H9 (cell line): ENCODE measurements around the gene KRTAP12-2. TPM values are rescaled to one million over a fixed set of nuclear protein-coding genes. Genes with fewer than 3 reads are reported as not detected.

Experiments used
- DNase-seq: peaks from one replicate; pipeline ENCODE4 v3.0.0-alpha.2; 2017
- H2AFZ ChIP-seq: one replicate; pipeline ENCODE4 v1.6.1; 2013; ENCODE audit warnings: mild to moderate bottlenecking, low read length, control low read depth, moderate library complexity
- H2AK5ac ChIP-seq: 2 replicates; pipeline ENCODE4 v1.6.1; 2013; ENCODE audit warnings: low read length, control low read depth, mixed read lengths; ENCODE audit not compliant: insufficient read length
- H2BK120ac ChIP-seq: one replicate; pipeline ENCODE4 v1.6.1; 2013; ENCODE audit warnings: low read depth, mild to moderate bottlenecking, low read length, control low read depth, inconsistent platforms; ENCODE audit not compliant: poor library complexity, severe bottlenecking
- H2BK12ac ChIP-seq: 2 replicates; pipeline ENCODE4 v1.6.1; 2013; ENCODE audit warnings: low read length, control low read depth, mixed read lengths, low read depth; ENCODE audit not compliant: insufficient read length
- H2BK15ac ChIP-seq: 2 replicates; pipeline ENCODE4 v1.6.1; 2013; ENCODE audit warnings: low read depth, low read length, control low read depth
- H2BK20ac ChIP-seq: one replicate; pipeline ENCODE4 v1.6.1; 2013; ENCODE audit warnings: low read depth, mild to moderate bottlenecking, low read length, control low read depth, inconsistent platforms; ENCODE audit not compliant: poor library complexity, severe bottlenecking
- H2BK5ac ChIP-seq: 2 replicates; pipeline ENCODE4 v1.6.1; 2013; ENCODE audit warnings: low read length, control low read depth, mixed read lengths; ENCODE audit not compliant: insufficient read length
- H3K14ac ChIP-seq: 2 replicates; pipeline ENCODE4 v1.6.1; 2013; ENCODE audit warnings: low read length, control low read depth; ENCODE audit not compliant: insufficient read depth
- H3K18ac ChIP-seq: 2 replicates; pipeline ENCODE4 v1.6.1; 2013; ENCODE audit warnings: low read depth, mild to moderate bottlenecking, mixed read lengths, low read length, control low read depth; ENCODE audit not compliant: insufficient read length
- H3K23ac ChIP-seq: 2 replicates; pipeline ENCODE4 v1.6.1; 2013; ENCODE audit warnings: low read length, control low read depth, mixed read lengths, low read depth; ENCODE audit not compliant: insufficient read length
- H3K23me2 ChIP-seq: 2 replicates; pipeline ENCODE4 v1.6.1; 2013; ENCODE audit warnings: low read depth, mild to moderate bottlenecking, mixed read lengths, low read length, control low read depth; ENCODE audit not compliant: insufficient read length, poor library complexity, severe bottlenecking
- H3K27ac ChIP-seq: 2 replicates; pipeline ENCODE4 v1.5.1; 2013; ENCODE audit warnings: low read length, control low read depth, mixed read lengths, low read depth; ENCODE audit not compliant: insufficient read length
- H3K27me3 ChIP-seq: 2 replicates; pipeline ENCODE4 v1.6.1; 2013; ENCODE audit warnings: low read length, control low read depth, inconsistent platforms; ENCODE audit not compliant: insufficient read depth
- H3K4ac ChIP-seq: 2 replicates; pipeline ENCODE4 v1.6.1; 2013; ENCODE audit warnings: low read depth, mild to moderate bottlenecking, control low read depth, inconsistent platforms, low read length, moderate library complexity
- H3K4me1 ChIP-seq: 2 replicates; pipeline ENCODE4 v1.6.1; 2013; ENCODE audit warnings: low read length, control low read depth, inconsistent platforms; ENCODE audit not compliant: insufficient read depth
- H3K4me2 ChIP-seq: 2 replicates; pipeline ENCODE4 v1.6.1; 2013; ENCODE audit warnings: low read length, control low read depth, mixed read lengths; ENCODE audit not compliant: insufficient read length, insufficient read depth
- H3K56ac ChIP-seq: 2 replicates; pipeline ENCODE4 v1.6.1; 2013; ENCODE audit warnings: low read depth, mild to moderate bottlenecking, mixed read lengths, low read length, control low read depth; ENCODE audit not compliant: insufficient read length
- H3K79me1 ChIP-seq: 2 replicates; pipeline ENCODE4 v1.6.1; 2013; ENCODE audit warnings: low read depth, mild to moderate bottlenecking, moderate library complexity, low read length, control low read depth, inconsistent platforms; ENCODE audit not compliant: insufficient read depth, poor library complexity, severe bottlenecking
- H3K79me2 ChIP-seq: 2 replicates; pipeline ENCODE4 v1.6.1; 2013; ENCODE audit warnings: low read length, control low read depth, inconsistent platforms; ENCODE audit not compliant: insufficient read depth
- H3K9ac ChIP-seq: 2 replicates; pipeline ENCODE4 v1.6.1; 2013; ENCODE audit warnings: low read length, control low read depth, mixed read lengths; ENCODE audit not compliant: insufficient read length; ENCODE audit errors: extremely low read depth
- H3K9me3 ChIP-seq: one replicate; pipeline ENCODE4 v1.6.1; 2013; ENCODE audit warnings: low read depth, low read length, inconsistent platforms; ENCODE audit not compliant: control insufficient read depth
- H3T11ph ChIP-seq: one replicate; pipeline ENCODE4 v1.6.1; 2013; ENCODE audit warnings: mild to moderate bottlenecking, low read length, control low read depth, inconsistent platforms
- H4K20me1 ChIP-seq: one replicate; pipeline ENCODE4 v1.6.1; 2013; ENCODE audit not compliant: control insufficient read depth, insufficient read length, insufficient read depth
- H4K5ac ChIP-seq: 2 replicates; pipeline ENCODE4 v1.6.1; 2013; ENCODE audit warnings: low read depth, mild to moderate bottlenecking, mixed read lengths, low read length, control low read depth; ENCODE audit not compliant: insufficient read length
- H4K8ac ChIP-seq: replicated peaks from 2 replicates; pipeline ENCODE4 v1.6.1; 2013; ENCODE audit warnings: low read length, control low read depth, mixed read lengths, low read depth; ENCODE audit not compliant: insufficient read length
- H4K91ac ChIP-seq: 2 replicates; pipeline ENCODE4 v1.6.1; 2013; ENCODE audit warnings: low read depth, mild to moderate bottlenecking, moderate library complexity, mixed read lengths, low read length, control low read depth; ENCODE audit not compliant: insufficient read length
- H3K27ac Mint-ChIP-seq, 3 experiments: 2 replicates in 2 of 3; 3 replicates in 1 of 3; pipeline ENCODE4 v1.8.0; 2020 to 2021; ENCODE audit warnings: mixed read lengths in 3 of 3, mild to moderate bottlenecking in 1 of 3, moderate library complexity in 1 of 3
- H3K27me3 Mint-ChIP-seq: 2 replicates; pipeline ENCODE4 v1.8.0; 2021; ENCODE audit warnings: low read depth, mild to moderate bottlenecking, moderate library complexity, mixed read lengths
- H3K36me3 Mint-ChIP-seq, 3 experiments: 2 replicates in 2 of 3; 3 replicates in 1 of 3; pipeline ENCODE4 v1.8.0; 2020 to 2021; ENCODE audit warnings: low read depth in 3 of 3, mixed read lengths in 3 of 3; ENCODE audit not compliant: insufficient read depth in 1 of 3
- H3K4me1 Mint-ChIP-seq, 2 experiments: 2 replicates each; pipeline ENCODE4 v1.8.0; 2020; ENCODE audit warnings: mixed read lengths in 2 of 2
- H3K4me3 Mint-ChIP-seq, 2 experiments: 2 replicates in 1 of 2; 3 replicates in 1 of 2; pipeline ENCODE4 v1.8.0; 2020 to 2021; ENCODE audit warnings: mild to moderate bottlenecking in 2 of 2, mixed read lengths in 2 of 2, moderate library complexity in 1 of 2
- H3K9me3 Mint-ChIP-seq, 2 experiments: 2 replicates in 1 of 2; 3 replicates in 1 of 2; pipeline ENCODE4 v1.8.0; 2020; ENCODE audit warnings: mild to moderate bottlenecking in 2 of 2, mixed read lengths in 2 of 2, moderate library complexity in 1 of 2
- CTCF ChIP-seq: fragments of 200-600 bp; sonication (generic); conservative IDR thresholded peaks from 3 replicates; pipeline ENCODE4 v1.8.0; 2021; ENCODE audit warnings: antibody characterized with exemption, mild to moderate bottlenecking
- WGBS: extraction: QIAGEN DNeasy Blood & Tissue Kit; methylation state at CpG from one replicate; pipeline ENCODE4 v1.1.7; 2013; ENCODE audit warnings: missing lambda C conversion rate, low lambda C conversion rate, mixed read lengths; ENCODE audit not compliant: insufficient read length; ENCODE audit errors: extremely low coverage; 5-methylcytosine and 5-hydroxymethylcytosine counted together
- total RNA-seq: library from RNA; stranded (reverse); gene quantifications from 2 replicates; pipeline ENCODE4 v1.2.1, GENCODE V29; 2021

Gene KRTAP12-2
- total RNA-seq, 1 experiment from 2014 or later: not detected

GRCh38 chr21:44714905-44715304 is 48.2 kb upstream of the KRTAP12-2 start:
- Histone ChIP-seq H2BK12ac (no peak overlapping the region), H3K4me2 (no peak overlapping the region), H2BK20ac (no peak overlapping the region), H3K27me3 (peaks cover 26% of the 10 kb centered on the region; the same call in 1 of the 2 replicates), H3K14ac (no peak overlapping the region), H4K20me1 (no peaks in the 10 kb centered on the region), H3K4ac (no peak overlapping the region), H3K23me2 (peaks cover 19% of the 10 kb centered on the region), H2BK120ac (no peak overlapping the region), H3T11ph (no peak overlapping the region), H3K9me3 (no peaks in the 10 kb centered on the region), H4K8ac (no peak overlapping the region), H4K91ac (no peak overlapping the region), H4K5ac (no peak overlapping the region), H2AFZ (no peak overlapping the region), H3K79me1 (no peaks in the 10 kb centered on the region), H3K4me1 (peaks cover 2% of the 10 kb centered on the region; the same call in 1 of the 2 replicates), H3K27ac (no peak overlapping the region), H3K56ac (no peak overlapping the region), H2BK15ac (no peak overlapping the region), H3K18ac (no peak overlapping the region), H2BK5ac (no peak overlapping the region), H3K23ac (no peak overlapping the region), H3K79me2 (no peaks in the 10 kb centered on the region), H3K9ac (no peak overlapping the region), H2AK5ac (no peak overlapping the region)
- no peak overlapping the region for H3K27ac Mint-ChIP-seq
- peaks cover 43 to 53% of the 10 kb centered on the region in 2 experiments for H3K4me1 Mint-ChIP-seq
- H3K36me3 Mint-ChIP-seq: no peaks in the 10 kb centered on the region; a peak in 3 of 7 replicates
- DNase-seq: no peak
- TF ChIP-seq CTCF: no peak
- no CpG with 5 or more reads among the region's 8 CpGs for WGBS
- H3K4me3 Mint-ChIP-seq: no peak overlapping the region
- no peaks in the 10 kb centered on the region; a peak in 1 of 5 replicates for H3K9me3 Mint-ChIP-seq
- peaks cover 63% of the 10 kb centered on the region for H3K27me3 Mint-ChIP-seq
